Kidney epithelial cell (primary cell): Measurements from ENCODE around the gene POLR1A. TPM values are rescaled to one million over a fixed set of nuclear protein-coding genes. Genes with fewer than 3 reads are reported as not detected.
A peak's percentile ranks its signal among the peaks of the same experiment; 100 is the strongest.

Experiments used
- DNase-seq: peaks from one replicate; pipeline ENCODE4 v3.0.0-alpha.2; 2010; ENCODE audit warnings: low read depth
- H3K27me3 ChIP-seq: 2 replicates; pipeline ENCODE4 v1.6.0; 2011; ENCODE audit warnings: low read length; ENCODE audit not compliant: control insufficient read depth, insufficient read depth
- H3K36me3 ChIP-seq: 2 replicates; pipeline ENCODE4 v1.5.1; 2011; ENCODE audit warnings: low read length; ENCODE audit not compliant: control insufficient read depth, insufficient read depth
- H3K4me3 ChIP-seq: 2 replicates; pipeline ENCODE4 v1.5.1; 2011; ENCODE audit warnings: low read depth, mild to moderate bottlenecking, control low read depth, low read length
- total RNA-seq: library from RNA; depleted of rRNA; stranded (reverse); fragments of >200 nt; gene quantifications from 2 replicates; pipeline ENCODE4 v1.2.3, GENCODE V29; 2015
- TF ChIP-seq, protein P1 (sequence below): IDR thresholded peaks from 2 replicates; pipeline ENCODE4 v1.5.1; 2011; ENCODE audit warnings: mild to moderate bottlenecking, moderate library complexity, low read length, control low read depth, inconsistent platforms; ENCODE audit not compliant: insufficient read depth, poor library complexity, severe bottlenecking

The POLR1A gene
- 33.7 and 36.8 TPM in 2 replicates for total RNA-seq

DNA sequence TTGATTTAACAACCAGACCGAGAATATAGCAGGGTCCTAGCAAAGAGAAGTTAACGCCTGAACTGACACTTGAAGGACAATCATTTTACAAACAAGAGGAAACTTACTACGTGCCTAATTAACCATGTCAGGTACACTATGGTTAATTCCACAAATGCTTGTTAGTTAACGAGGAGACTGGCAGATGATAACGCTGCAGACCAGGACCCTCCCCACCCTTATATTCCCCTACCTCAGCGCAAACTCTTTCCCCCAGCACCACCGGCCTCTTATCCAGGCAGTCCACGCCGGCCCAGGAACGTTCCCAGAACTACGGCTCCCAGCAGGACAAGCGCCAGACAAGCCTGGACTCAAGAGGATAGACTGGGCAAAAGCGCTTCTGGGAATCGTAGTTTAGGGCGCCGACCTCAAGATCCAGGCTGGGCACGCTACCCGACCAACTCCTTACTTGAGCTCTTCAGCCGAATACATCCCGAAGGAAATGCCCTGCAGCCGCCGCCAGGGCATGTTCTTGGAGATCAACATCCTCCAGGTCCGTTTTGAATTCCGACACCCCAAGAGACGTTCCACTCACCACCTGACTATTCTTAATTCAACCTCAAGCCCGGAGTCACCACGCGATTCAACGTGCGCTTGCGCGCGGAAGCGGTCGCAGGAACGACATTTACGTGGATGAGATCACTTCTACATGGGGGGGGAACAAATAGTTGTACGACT lies at the start of gene POLR1A:
TSS of gene POLR1A (minus strand) at position 635 of the 717 bp plus-strand sequence. CDS start at position 525, 110 bp downstream.
- DNase-seq: peak; percentile 82
- Histone ChIP-seq H3K4me3 (peak within 1 kb of the TSS; percentile 98), H3K27me3 (no peaks in the 10 kb centered on the region), H3K36me3 (peaks cover 1% of the 10 kb centered on the region)
- TF ChIP-seq, protein P1, sequence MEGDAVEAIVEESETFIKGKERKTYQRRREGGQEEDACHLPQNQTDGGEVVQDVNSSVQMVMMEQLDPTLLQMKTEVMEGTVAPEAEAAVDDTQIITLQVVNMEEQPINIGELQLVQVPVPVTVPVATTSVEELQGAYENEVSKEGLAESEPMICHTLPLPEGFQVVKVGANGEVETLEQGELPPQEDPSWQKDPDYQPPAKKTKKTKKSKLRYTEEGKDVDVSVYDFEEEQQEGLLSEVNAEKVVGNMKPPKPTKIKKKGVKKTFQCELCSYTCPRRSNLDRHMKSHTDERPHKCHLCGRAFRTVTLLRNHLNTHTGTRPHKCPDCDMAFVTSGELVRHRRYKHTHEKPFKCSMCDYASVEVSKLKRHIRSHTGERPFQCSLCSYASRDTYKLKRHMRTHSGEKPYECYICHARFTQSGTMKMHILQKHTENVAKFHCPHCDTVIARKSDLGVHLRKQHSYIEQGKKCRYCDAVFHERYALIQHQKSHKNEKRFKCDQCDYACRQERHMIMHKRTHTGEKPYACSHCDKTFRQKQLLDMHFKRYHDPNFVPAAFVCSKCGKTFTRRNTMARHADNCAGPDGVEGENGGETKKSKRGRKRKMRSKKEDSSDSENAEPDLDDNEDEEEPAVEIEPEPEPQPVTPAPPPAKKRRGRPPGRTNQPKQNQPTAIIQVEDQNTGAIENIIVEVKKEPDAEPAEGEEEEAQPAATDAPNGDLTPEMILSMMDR: no peak

DNA sequence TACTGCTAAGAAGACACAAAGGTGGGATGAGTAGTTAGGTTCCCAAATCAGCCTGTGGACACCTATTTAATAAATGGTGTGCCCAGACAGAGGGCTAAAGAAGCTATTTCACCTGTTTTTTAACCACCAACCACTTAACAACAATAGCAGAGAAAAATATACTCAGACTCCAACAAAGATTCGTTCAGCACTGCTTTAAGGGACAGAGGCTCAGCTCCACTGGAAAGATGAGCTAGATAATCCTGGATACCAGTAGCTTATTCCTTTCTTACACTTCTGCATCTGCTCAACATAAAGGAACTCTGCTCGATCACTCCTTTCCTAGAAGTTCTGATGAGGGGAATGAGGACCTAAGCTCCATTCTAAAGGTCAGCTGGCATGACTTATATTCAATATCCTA lies 44.8 kb upstream of the POLR1A start:
- Histone ChIP-seq H3K36me3 (peaks cover 3% of the 10 kb centered on the region), H3K4me3 (no peak overlapping the region), H3K27me3 (no peaks in the 10 kb centered on the region)
- TF ChIP-seq, protein P1: no peak
- no peak for DNase-seq

DNA sequence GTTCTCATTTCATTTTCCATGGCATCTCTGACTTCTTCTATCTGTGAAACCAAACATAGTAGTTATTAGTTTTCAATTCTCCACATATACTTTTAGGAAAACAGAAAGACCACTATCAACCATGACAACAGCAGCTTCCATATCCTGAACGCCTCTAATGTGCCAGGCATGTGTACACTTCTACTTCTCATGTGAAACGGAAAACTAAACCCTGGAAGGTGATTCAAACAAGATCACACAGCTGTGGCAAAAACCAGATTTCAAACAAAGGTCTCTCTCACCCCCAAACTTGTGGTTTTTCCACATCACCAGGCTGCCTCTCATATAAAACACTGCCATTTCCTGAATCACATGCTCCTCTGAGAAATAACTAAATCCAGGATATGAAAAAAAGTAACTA lies 42.1 kb upstream of the POLR1A start:
- H3K27me3 ChIP-seq: no peaks in the 10 kb centered on the region
- no peak overlapping the region for H3K4me3 ChIP-seq
- TF ChIP-seq, protein P1: no peak
- H3K36me3 ChIP-seq: peaks cover 3% of the 10 kb centered on the region
- no peak for DNase-seq

DNA sequence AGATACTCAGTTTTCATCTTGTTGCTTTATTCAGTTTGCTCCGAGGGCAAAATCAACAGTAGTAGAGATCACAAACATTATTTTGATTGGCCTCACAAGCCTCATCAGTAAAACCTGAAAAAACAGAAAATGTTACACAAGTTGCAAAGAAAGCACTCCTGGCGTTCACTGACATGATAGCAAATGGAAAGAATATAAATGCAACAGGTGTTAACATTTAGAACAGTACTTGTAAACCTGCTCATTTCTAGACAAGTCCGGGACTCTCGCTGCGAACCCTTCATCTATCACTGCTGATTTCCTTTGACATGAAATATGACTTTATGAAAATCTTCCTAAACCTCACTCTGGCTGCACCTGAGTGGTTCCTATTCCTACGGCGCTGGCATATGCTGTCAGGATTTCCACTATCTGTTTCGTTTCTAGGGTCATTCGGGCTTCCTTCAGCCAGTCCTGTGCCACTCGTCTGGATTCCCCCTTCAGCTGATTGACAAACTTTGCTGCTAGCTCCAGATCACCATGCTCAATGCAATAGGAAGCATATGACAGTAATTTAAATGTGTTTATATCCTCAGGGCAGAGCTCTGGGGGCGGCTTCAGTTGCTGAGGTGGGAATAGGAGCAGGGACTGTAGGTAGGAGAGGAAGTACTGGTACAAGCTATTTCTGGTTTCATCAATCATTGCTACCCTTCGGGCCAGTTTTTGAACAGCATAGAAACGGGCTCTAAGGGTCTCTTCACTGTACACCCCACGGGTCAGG lies 38.4 kb upstream of the POLR1A start:
- DNase-seq: no peak
- peaks cover 2% of the 10 kb centered on the region for H3K36me3 ChIP-seq
- no peak overlapping the region for H3K4me3 ChIP-seq
- H3K27me3 ChIP-seq: no peaks in the 10 kb centered on the region
- TF ChIP-seq, protein P1: no peak

DNA sequence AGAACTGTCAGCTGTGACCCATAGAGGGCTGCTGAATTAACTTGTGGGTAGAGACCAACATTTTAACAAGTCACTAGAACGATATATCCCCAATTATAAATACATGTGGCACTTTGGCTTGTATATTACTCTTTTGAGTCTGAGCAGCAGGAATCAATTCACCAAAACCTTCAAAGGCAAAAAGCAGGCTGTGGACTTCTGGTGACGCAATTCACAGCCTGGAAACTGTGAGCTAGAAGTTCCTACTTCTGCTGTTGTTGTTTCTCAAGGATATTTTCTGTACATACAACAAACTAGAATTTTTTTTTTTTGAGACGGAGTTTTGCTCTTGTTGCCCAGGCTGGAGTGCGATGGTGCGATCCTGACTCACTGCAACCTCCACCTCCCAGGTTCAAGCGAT lies 37.6 kb upstream of the POLR1A start:
- Histone ChIP-seq H3K4me3 (no peak overlapping the region), H3K27me3 (no peaks in the 10 kb centered on the region), H3K36me3 (no peaks in the 10 kb centered on the region)
- no peak for DNase-seq
- TF ChIP-seq, protein P1: no peak
